ENCODE data around the gene VSTM4. TPM values are rescaled to one million over a fixed set of nuclear protein-coding genes. Genes with fewer than 3 reads are reported as not detected.

VSTM4 gene
- total and polyA plus RNA-seq, 9 donors = 17.3 to 68.9 (median 42.9) TPM

DNA sequence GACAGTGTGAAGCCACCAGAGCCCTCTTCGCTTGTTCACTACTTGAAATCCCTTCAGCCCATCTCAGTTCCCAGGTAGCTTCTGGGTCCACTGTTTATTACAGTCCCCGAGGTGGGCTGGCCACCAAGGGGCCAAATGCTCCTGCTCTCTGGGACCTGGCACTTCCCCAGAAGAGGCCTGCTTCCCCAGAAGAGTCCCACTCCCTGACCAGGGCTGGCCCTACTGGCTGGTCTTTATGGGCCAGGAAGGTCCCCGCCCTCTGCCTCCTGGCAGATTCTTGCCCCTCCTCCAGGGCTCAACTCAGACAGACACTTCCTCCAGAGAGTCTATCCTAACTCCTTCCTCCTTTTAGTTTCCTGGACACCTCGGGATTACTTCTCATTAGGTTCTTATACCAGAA is 105.0 kb downstream of the VSTM4 start:
- no peak for DNase-seq
- TF ChIP-seq EP300 (IDR thresholded peaks at IDR 0.05) = no peak
- no peak for TF ChIP-seq POLR2A (IDR thresholded peaks at IDR 0.05)
- TF ChIP-seq CTCF (IDR thresholded peaks at IDR 0.05) = no peak
- intact Hi-C loops (cut with DNase I) = loop anchor here in 2 of 4 donors (5.0 to 10.0 kb wide), 2 partner anchors 67 to 105 kb away; partner anchors contain the start of gene VSTM4 (in 1 of the 2)
- Histone ChIP-seq H3K4me1 (ENCODE audit: insufficient read depth) (peaks cover 38% of the 10 kb centered on the region), H3K27me3 (no peaks in the 10 kb centered on the region), H3K36me3 (no peaks in the 10 kb centered on the region), H3K9me3 (no peaks in the 10 kb centered on the region), H3K4me3 (no peak overlapping the region), H3K27ac (peak overlapping the region in 1 of 2 donors; percentile 10)
- 69 to 72% (median 70%) methylated on average over 4 of the region's 4 CpGs for WGBS, 3 donors

DNA sequence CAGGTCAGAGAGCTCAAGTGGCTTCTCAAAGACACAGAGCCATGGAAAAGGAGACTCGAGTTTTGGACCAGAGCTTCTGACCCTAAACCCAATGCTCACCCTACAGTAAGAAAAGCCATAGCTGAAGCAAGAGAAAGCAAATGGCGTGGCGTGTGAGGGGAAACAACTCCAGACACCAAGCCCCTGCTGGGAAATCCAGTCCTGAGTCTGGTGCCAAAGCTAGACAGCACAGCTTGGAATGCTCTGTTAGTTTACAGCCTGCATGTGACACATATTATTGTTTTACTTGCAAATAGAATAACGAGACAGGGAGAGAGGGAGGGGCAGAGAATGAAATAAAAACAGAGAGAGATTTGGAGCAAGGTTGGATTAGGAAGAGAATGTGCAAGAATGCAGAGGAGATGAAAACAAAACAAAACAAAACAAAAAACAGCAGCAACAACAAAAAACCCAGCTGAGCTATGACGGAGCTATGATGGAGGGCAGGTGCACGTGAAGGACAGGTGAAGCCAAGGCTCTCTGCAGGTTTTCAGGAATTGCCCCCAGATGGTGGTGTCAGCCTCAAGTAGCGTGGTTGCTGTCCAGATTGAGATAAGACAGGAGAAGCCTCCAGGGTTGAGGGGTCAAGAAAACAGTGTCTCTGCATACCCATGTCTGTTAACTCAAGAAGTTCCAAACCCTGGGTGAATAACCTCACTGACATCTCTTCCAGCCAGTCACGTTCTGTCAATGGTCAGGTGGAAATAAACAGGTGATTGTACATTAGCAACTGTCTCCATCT is 105.9 kb downstream of the VSTM4 start:
- 18 to 27% (median 25%) methylated on average over 8 of the region's 8 CpGs for WGBS, 3 donors
- no peaks in the 10 kb centered on the region for H3K9me3 ChIP-seq
- DNase-seq = no peak
- TF ChIP-seq CTCF (IDR thresholded peaks at IDR 0.05) (no peak), EP300 (IDR thresholded peaks at IDR 0.05) (no peak), POLR2A (IDR thresholded peaks at IDR 0.05) (no peak)
- no peaks in the 10 kb centered on the region for H3K27me3 ChIP-seq
- H3K36me3 ChIP-seq = no peaks in the 10 kb centered on the region
- peaks cover 38% of the 10 kb centered on the region for H3K4me1 ChIP-seq (ENCODE audit: insufficient read depth)
- intact Hi-C loops (cut with DNase I) = loop anchor here in 1 of 4 donors (5.0 kb wide), 1 partner anchor 73 kb away; no protein-coding TSS in a partner anchor
- no peak overlapping the region for H3K4me3 ChIP-seq
- H3K27ac ChIP-seq = no peak overlapping the region

DNA sequence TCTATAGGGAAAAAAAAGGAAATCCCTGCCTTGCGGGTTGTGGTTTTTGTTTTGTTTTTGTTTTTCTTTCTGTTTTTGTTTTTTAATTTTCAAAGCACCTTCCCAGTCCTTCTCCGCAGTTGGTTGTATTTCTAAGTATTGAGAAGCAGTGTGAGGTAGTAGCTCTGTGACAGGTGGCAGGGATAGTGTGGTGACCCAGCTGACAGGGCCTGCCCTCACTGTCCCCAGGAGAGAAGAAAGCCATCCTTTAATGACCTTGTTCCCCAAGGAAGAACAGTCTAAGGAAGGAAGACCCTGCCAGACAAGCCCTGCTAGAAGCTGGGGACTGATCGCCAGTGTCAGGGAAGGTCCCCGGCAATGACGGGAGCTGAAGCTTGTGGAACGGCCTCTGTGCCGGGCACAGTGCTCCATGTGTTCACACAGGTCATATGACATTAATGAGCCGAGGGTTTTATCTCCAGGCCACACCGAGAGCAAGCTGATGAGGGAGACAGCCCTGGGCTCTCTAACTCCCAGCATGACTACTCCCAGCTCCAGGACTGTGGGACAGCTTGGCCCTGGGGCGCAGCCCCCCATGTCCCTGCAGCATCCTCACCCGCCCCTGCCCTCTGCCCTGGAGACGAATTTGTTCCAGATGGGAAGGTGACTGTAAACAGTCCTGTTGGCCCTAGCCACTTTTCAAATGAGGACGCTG is 106.7 kb downstream of the VSTM4 start:
- intact Hi-C loops (cut with DNase I) = loop anchor here in 1 of 4 donors (5.0 kb wide), 1 partner anchor 74 kb away; no protein-coding TSS in a partner anchor
- DNase-seq = no peak
- Histone ChIP-seq H3K9me3 (no peaks in the 10 kb centered on the region), H3K27ac (no peak overlapping the region), H3K36me3 (no peaks in the 10 kb centered on the region), H3K4me1 (ENCODE audit: insufficient read depth) (peaks cover 36% of the 10 kb centered on the region), H3K27me3 (no peaks in the 10 kb centered on the region), H3K4me3 (no peak overlapping the region)
- WGBS, 3 donors = 37 to 50% (median 46%) methylated on average over 11 to 13 of the region's 13 CpGs
- no peak for TF ChIP-seq CTCF (IDR thresholded peaks at IDR 0.05)

GRCh38 chr10:49008091-49008490 is 107.2 kb downstream of the VSTM4 start:
- no peaks in the 10 kb centered on the region for H3K9me3 ChIP-seq
- no peak overlapping the region for H3K27ac ChIP-seq
- TF ChIP-seq CTCF (IDR thresholded peaks at IDR 0.05) (no peak), POLR2A (IDR thresholded peaks at IDR 0.05) (no peak), EP300 (IDR thresholded peaks at IDR 0.05) (no peak)
- peaks cover 33% of the 10 kb centered on the region for H3K4me1 ChIP-seq (ENCODE audit: insufficient read depth)
- no peak for DNase-seq
- H3K27me3 ChIP-seq = no peaks in the 10 kb centered on the region
- intact Hi-C loops (cut with DNase I) = loop anchor here in 1 of 4 donors (5.0 kb wide), 1 partner anchor 74 kb away; no protein-coding TSS in a partner anchor
- no peaks in the 10 kb centered on the region for H3K36me3 ChIP-seq
- no peak overlapping the region for H3K4me3 ChIP-seq
- WGBS, 3 donors = 12 to 38% (median 22%) methylated on average over 1 of the region's 1 CpG

Data from ovary (tissue), 9 donors.